Mucosa of rectum (tissue), 2 donors: Measurements from ENCODE around the gene SYNGAP1.

Experiments
- H3K27ac ChIP-seq, 2 donors: one replicate each; pipeline ENCODE4 v1.7.0; 2013; ENCODE audit warnings: inconsistent platforms in 2 of 2, low read depth in 2 of 2, low read length in 2 of 2
- H3K27me3 ChIP-seq, 2 donors: one replicate each; pipeline ENCODE4 v1.7.0; 2013; ENCODE audit warnings: low read length in 2 of 2; ENCODE audit not compliant: control insufficient read depth in 2 of 2, insufficient read depth in 2 of 2
- H3K36me3 ChIP-seq, 2 donors: one replicate each; pipeline ENCODE4 v1.7.0; 2013; ENCODE audit warnings: low read length in 2 of 2; ENCODE audit not compliant: control insufficient read depth in 2 of 2, insufficient read depth in 2 of 2
- H3K4me1 ChIP-seq, 2 donors: one replicate each; pipeline ENCODE4 v1.7.0; 2013; ENCODE audit warnings: low read length in 2 of 2, mild to moderate bottlenecking in 1 of 2; ENCODE audit not compliant: control insufficient read depth in 2 of 2, insufficient read depth in 2 of 2
- H3K4me3 ChIP-seq, 2 donors: one replicate each; pipeline ENCODE4 v1.7.0; 2013; ENCODE audit warnings: low read length in 2 of 2
- H3K9ac ChIP-seq, 2 donors: one replicate each; pipeline ENCODE4 v1.7.0; 2013; ENCODE audit warnings: low read length in 2 of 2, low read depth in 1 of 2, mild to moderate bottlenecking in 1 of 2
- H3K9me3 ChIP-seq, 2 donors: one replicate each; pipeline ENCODE4 v1.7.0; 2013; ENCODE audit warnings: low read length in 2 of 2; ENCODE audit not compliant: control insufficient read depth in 2 of 2
- donor health status: healthy.
- donor health status: Normal muscosa, but diverticular disease.

The SYNGAP1 gene

GRCh38 chr6:33450434-33450833 is 30.6 kb downstream of the SYNGAP1 start:
- no peak overlapping the region for H3K4me3 ChIP-seq
- H3K9ac ChIP-seq: no peak overlapping the region
- no peaks in the 10 kb centered on the region for H3K9me3 ChIP-seq
- H3K27ac ChIP-seq: no peak overlapping the region
- H3K27me3 ChIP-seq: no peaks in the 10 kb centered on the region
- H3K36me3 ChIP-seq: peaks cover 0 to 12% of the 10 kb centered on the region in 2 donors
- H3K4me1 ChIP-seq: peaks cover 5 to 11% of the 10 kb centered on the region in 2 donors

GRCh38 chr6:33451606-33452005 is 31.7 kb downstream of the SYNGAP1 start:
- no peaks in the 10 kb centered on the region for H3K27me3 ChIP-seq
- peaks cover 0 to 7% of the 10 kb centered on the region in 2 donors for H3K36me3 ChIP-seq
- H3K4me3 ChIP-seq: no peak overlapping the region
- no peak overlapping the region for H3K27ac ChIP-seq
- H3K9me3 ChIP-seq: no peaks in the 10 kb centered on the region
- no peak overlapping the region for H3K9ac ChIP-seq
- peaks cover 5 to 11% of the 10 kb centered on the region in 2 donors for H3K4me1 ChIP-seq

GRCh38 chr6:33452496-33452895 is 32.6 kb downstream of the SYNGAP1 start:
- Histone ChIP-seq H3K27ac (no peak overlapping the region), H3K4me1 (peaks cover 5 to 11% of the 10 kb centered on the region in 2 donors), H3K9me3 (no peaks in the 10 kb centered on the region), H3K36me3 (peaks cover 0 to 7% of the 10 kb centered on the region in 2 donors), H3K9ac (no peak overlapping the region), H3K4me3 (no peak overlapping the region), H3K27me3 (no peaks in the 10 kb centered on the region)

- H3K36me3 ChIP-seq: no peaks in the 10 kb centered on the region
- H3K9me3 ChIP-seq: no peaks in the 10 kb centered on the region
- H3K27ac ChIP-seq: peak overlapping the region in 1 of 2 donors; percentile 71
- H3K27me3 ChIP-seq: no peaks in the 10 kb centered on the region
- H3K4me1 ChIP-seq: peaks cover 5 to 11% of the 10 kb centered on the region in 2 donors
- H3K9ac ChIP-seq: peak overlapping the region; percentile 92 to 94
- H3K4me3 ChIP-seq: peak overlapping the region; percentile 92 to 93
Observed at GRCh38 chr6:33453393-33454008, 33.6 kb downstream of the SYNGAP1 start.

GRCh38 chr6:33454009-33454946 is 34.4 kb downstream of the SYNGAP1 start, which contains the start of gene ZBTB9:
ZBTB9 (plus strand) TSS chr6:33454576; CDS start chr6:33455101, 525 bp downstream.
- Histone ChIP-seq H3K9ac (peak within 1 kb of the TSS; percentile 92 to 94), H3K27me3 (no peaks in the 10 kb centered on the region)

GRCh38 chr6:33455051-33455450 is 35.2 kb downstream of the SYNGAP1 start:
- Histone ChIP-seq H3K27ac (no peak overlapping the region), H3K9me3 (no peaks in the 10 kb centered on the region), H3K4me3 (peak overlapping the region; percentile 92 to 93), H3K9ac (peak overlapping the region; percentile 75 to 92), H3K27me3 (no peaks in the 10 kb centered on the region), H3K4me1 (peaks cover 5 to 11% of the 10 kb centered on the region in 2 donors), H3K36me3 (no peaks in the 10 kb centered on the region)

More at GRCh38 chr6:33454009-33454946, 34.4 kb downstream of the SYNGAP1 start, which contains the start of gene ZBTB9:
- no peaks in the 10 kb centered on the region for H3K36me3 ChIP-seq
- H3K4me3 ChIP-seq: peak within 1 kb of the TSS; percentile 92 to 93
- H3K4me1 ChIP-seq: peaks cover 5 to 11% of the 10 kb centered on the region in 2 donors
- H3K9me3 ChIP-seq: no peaks in the 10 kb centered on the region
- H3K27ac ChIP-seq: peak within 1 kb of the TSS; percentile 71 to 77

- Histone ChIP-seq H3K27me3 (no peaks in the 10 kb centered on the region), H3K9ac (no peak overlapping the region), H3K4me3 (no peak overlapping the region), H3K27ac (no peak overlapping the region), H3K4me1 (peaks cover 5 to 11% of the 10 kb centered on the region in 2 donors), H3K36me3 (no peaks in the 10 kb centered on the region), H3K9me3 (no peaks in the 10 kb centered on the region)
Observed at GRCh38 chr6:33456156-33456555, 36.3 kb downstream of the SYNGAP1 start.

GRCh38 chr6:33458676-33459075 is 38.8 kb downstream of the SYNGAP1 start:
- no peak overlapping the region for H3K9ac ChIP-seq
- no peaks in the 10 kb centered on the region for H3K36me3 ChIP-seq
- no peaks in the 10 kb centered on the region for H3K9me3 ChIP-seq
- H3K4me1 ChIP-seq: peaks cover 5 to 9% of the 10 kb centered on the region in 2 donors
- H3K27ac ChIP-seq: no peak overlapping the region
- H3K4me3 ChIP-seq: no peak overlapping the region
- no peaks in the 10 kb centered on the region for H3K27me3 ChIP-seq

GRCh38 chr6:33459226-33459625 is 39.4 kb downstream of the SYNGAP1 start:
- no peak overlapping the region for H3K9ac ChIP-seq
- H3K9me3 ChIP-seq: no peaks in the 10 kb centered on the region
- H3K36me3 ChIP-seq: no peaks in the 10 kb centered on the region
- H3K4me1 ChIP-seq: peaks cover 5 to 6% of the 10 kb centered on the region in 2 donors
- no peak overlapping the region for H3K27ac ChIP-seq
- H3K27me3 ChIP-seq: no peaks in the 10 kb centered on the region
- H3K4me3 ChIP-seq: no peak overlapping the region
